Uterus (tissue), 4 donors: ENCODE measurements around the gene EGFLAM. TPM values are rescaled to one million over a fixed set of nuclear protein-coding genes. Genes with fewer than 3 reads are reported as not detected.

Source experiments
- DNase-seq, 2 donors: peaks; one replicate each; pipeline ENCODE4 v3.0.0-alpha.2; 2019 to 2020
- H3K27ac ChIP-seq, 2 donors: fragments of 200-600 bp; sonication (generic); 1 replicate in 1 of 2; 2 replicates in 1 of 2; pipeline ENCODE4 v1.5.1; 2016 to 2018
- H3K27me3 ChIP-seq, 2 donors: fragments of 200-600 bp; sonication (generic); one replicate each; pipeline ENCODE4 v1.5.1; 2018 to 2019; ENCODE audit warnings: control low read depth in 1 of 2
- H3K36me3 ChIP-seq, 2 donors: fragments of 200-600 bp; sonication (generic); one replicate each; pipeline ENCODE4 v1.5.1; 2019; ENCODE audit warnings: control low read depth in 1 of 2
- H3K4me1 ChIP-seq, 2 donors: fragments of 200-600 bp; sonication (generic); one replicate each; pipeline ENCODE4 v1.5.1; 2018 to 2019; ENCODE audit warnings: control low read depth in 1 of 2
- H3K4me3 ChIP-seq, 2 donors: fragments of 200-600 bp; sonication (generic); 1 replicate in 1 of 2; 2 replicates in 1 of 2; pipeline ENCODE4 v1.5.1; 2018 to 2019; ENCODE audit warnings: mild to moderate bottlenecking in 1 of 2
- H3K9me3 ChIP-seq, 2 donors: fragments of 200-600 bp; sonication (generic); one replicate each; pipeline ENCODE4 v1.5.1; 2019; ENCODE audit warnings: control low read depth in 1 of 2
- POLR2A ChIP-seq, 2 donors: fragments of 450-650 bp; IDR thresholded peaks; one replicate each; pipeline ENCODE4 v1.6.1; 2016; ENCODE audit warnings: antibody characterized with exemption in 2 of 2, mild to moderate bottlenecking in 1 of 2, moderate library complexity in 1 of 2
- intact Hi-C: fragments of 100-400 bp; cut with DNase I; formaldehyde crosslinking; loops from one replicate; pipeline ENCODE4 v1.15.1; 2023; ENCODE audit warnings: low total_unique reads
- total RNA-seq, 4 donors: library from RNA; depleted of rRNA in 3 of 4; stranded (reverse); fragments of >200 nt in 3 of 4; gene quantifications; one replicate each; pipeline versions ENCODE4 v1.1.0 to v1.2.4, GENCODE V29; 2014 to 2023
- TF ChIP-seq, protein P1 (sequence below), 4 experiments: fragments of 200-600 bp in 2 of 4; fragments of 450-650 bp in 2 of 4; sonication (generic) in 2 of 4; IDR thresholded peaks; one replicate each; pipeline ENCODE4 v1.5.1; 2016 to 2019; ENCODE audit warnings: antibody characterized with exemption in 4 of 4, mild to moderate bottlenecking in 2 of 4, moderate library complexity in 1 of 4
- donor health status: DM: yes; HTN: yes; CAD: no.

Gene EGFLAM
- total RNA-seq, 4 donors from 2014 or later: 0.26 to 16.8 (median 3.6) TPM

- H3K36me3 ChIP-seq: no peaks in the 10 kb centered on the region
- no peak overlapping the region for H3K4me3 ChIP-seq
- H3K27ac ChIP-seq: no peak overlapping the region
- TF ChIP-seq, protein P1, sequence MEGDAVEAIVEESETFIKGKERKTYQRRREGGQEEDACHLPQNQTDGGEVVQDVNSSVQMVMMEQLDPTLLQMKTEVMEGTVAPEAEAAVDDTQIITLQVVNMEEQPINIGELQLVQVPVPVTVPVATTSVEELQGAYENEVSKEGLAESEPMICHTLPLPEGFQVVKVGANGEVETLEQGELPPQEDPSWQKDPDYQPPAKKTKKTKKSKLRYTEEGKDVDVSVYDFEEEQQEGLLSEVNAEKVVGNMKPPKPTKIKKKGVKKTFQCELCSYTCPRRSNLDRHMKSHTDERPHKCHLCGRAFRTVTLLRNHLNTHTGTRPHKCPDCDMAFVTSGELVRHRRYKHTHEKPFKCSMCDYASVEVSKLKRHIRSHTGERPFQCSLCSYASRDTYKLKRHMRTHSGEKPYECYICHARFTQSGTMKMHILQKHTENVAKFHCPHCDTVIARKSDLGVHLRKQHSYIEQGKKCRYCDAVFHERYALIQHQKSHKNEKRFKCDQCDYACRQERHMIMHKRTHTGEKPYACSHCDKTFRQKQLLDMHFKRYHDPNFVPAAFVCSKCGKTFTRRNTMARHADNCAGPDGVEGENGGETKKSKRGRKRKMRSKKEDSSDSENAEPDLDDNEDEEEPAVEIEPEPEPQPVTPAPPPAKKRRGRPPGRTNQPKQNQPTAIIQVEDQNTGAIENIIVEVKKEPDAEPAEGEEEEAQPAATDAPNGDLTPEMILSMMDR (IDR thresholded peaks at IDR 0.05): no peak
- no peak for TF ChIP-seq POLR2A (IDR thresholded peaks at IDR 0.05)
- no peaks in the 10 kb centered on the region for H3K27me3 ChIP-seq
- intact Hi-C loops: no loop called here
- DNase-seq: no peak
- H3K9me3 ChIP-seq: no peaks in the 10 kb centered on the region
- H3K4me1 ChIP-seq: no peaks in the 10 kb centered on the region
Measured at GRCh38 chr5:38241655-38242054, 16.7 kb upstream of the EGFLAM start.

DNA sequence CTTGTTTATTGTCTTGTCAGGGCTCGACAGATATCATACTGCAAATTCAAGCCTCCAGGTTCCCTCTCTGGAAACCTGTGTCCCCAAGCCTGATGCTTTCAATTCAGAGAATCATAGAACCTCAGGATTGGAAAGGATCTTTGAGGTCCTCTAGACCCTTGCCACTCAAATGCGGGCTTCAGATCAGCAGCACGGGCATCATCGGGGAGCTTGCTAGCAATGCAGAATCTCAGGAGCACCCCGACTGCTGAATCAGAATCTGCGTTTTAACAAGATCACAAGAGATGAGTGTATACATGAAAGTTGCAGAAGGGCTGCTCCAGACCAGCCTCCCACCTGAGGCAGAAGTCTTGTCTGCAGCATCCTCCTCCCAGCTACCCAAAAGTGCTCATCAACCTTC lies 13.1 kb upstream of the EGFLAM start:
- no peaks in the 10 kb centered on the region for H3K4me1 ChIP-seq
- H3K27me3 ChIP-seq: no peaks in the 10 kb centered on the region
- intact Hi-C loops: no loop called here
- H3K9me3 ChIP-seq: no peaks in the 10 kb centered on the region
- no peaks in the 10 kb centered on the region for H3K36me3 ChIP-seq
- H3K4me3 ChIP-seq: no peak overlapping the region
- no peak for DNase-seq
- no peak for TF ChIP-seq POLR2A (IDR thresholded peaks at IDR 0.05)
- TF ChIP-seq, protein P1 (IDR thresholded peaks at IDR 0.05): no peak
- no peak overlapping the region for H3K27ac ChIP-seq

GRCh38 chr5:38249301-38249700 lies 9.1 kb upstream of the EGFLAM start:
- intact Hi-C loops: no loop called here
- Histone ChIP-seq H3K27ac (no peak overlapping the region), H3K36me3 (no peaks in the 10 kb centered on the region), H3K4me3 (no peak overlapping the region), H3K4me1 (no peaks in the 10 kb centered on the region), H3K9me3 (no peaks in the 10 kb centered on the region), H3K27me3 (no peaks in the 10 kb centered on the region)
- no peak for DNase-seq
- TF ChIP-seq POLR2A (IDR thresholded peaks at IDR 0.05): no peak
- TF ChIP-seq, protein P1 (IDR thresholded peaks at IDR 0.05): no peak

GRCh38 chr5:38249812-38250211 lies 8.5 kb upstream of the EGFLAM start:
- intact Hi-C loops: no loop called here
- H3K4me1 ChIP-seq: no peaks in the 10 kb centered on the region
- no peak overlapping the region for H3K27ac ChIP-seq
- no peaks in the 10 kb centered on the region for H3K27me3 ChIP-seq
- no peaks in the 10 kb centered on the region for H3K9me3 ChIP-seq
- TF ChIP-seq POLR2A (IDR thresholded peaks at IDR 0.05): no peak
- TF ChIP-seq, protein P1 (IDR thresholded peaks at IDR 0.05): no peak
- no peak for DNase-seq
- H3K36me3 ChIP-seq: no peaks in the 10 kb centered on the region
- no peak overlapping the region for H3K4me3 ChIP-seq

- Histone ChIP-seq H3K9me3 (no peaks in the 10 kb centered on the region), H3K4me3 (no peak overlapping the region), H3K27ac (no peak overlapping the region), H3K4me1 (no peaks in the 10 kb centered on the region), H3K36me3 (no peaks in the 10 kb centered on the region), H3K27me3 (no peaks in the 10 kb centered on the region)
- no peak for DNase-seq
- intact Hi-C loops: no loop called here
- TF ChIP-seq POLR2A (IDR thresholded peaks at IDR 0.05): no peak
- TF ChIP-seq, protein P1 (IDR thresholded peaks at IDR 0.05): no peak
Measured at GRCh38 chr5:38250763-38251448, 7.5 kb upstream of the EGFLAM start.
